ENCODE results near the gene SCGB1D2.

DNA sequence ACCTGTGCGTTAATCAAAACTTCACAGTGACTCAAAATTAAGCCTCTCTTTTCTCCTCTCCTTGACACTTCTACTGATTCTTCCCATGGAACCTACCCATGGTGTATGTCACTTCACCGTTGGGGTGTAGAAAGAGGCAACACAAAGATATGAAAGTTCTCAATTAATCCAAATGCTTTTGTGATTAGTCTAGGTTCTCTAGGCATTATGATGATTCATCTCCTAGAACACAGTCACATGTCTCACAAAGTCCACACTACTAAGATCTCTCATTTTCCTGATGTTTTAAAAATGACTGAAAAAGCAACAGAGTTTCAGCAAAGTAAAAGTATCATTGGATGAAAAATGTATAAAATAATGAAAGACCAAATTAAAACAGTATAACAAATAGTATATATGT, 14.2 kb downstream of the SCGB1D2 start:
- TF ChIP-seq, protein P1, sequence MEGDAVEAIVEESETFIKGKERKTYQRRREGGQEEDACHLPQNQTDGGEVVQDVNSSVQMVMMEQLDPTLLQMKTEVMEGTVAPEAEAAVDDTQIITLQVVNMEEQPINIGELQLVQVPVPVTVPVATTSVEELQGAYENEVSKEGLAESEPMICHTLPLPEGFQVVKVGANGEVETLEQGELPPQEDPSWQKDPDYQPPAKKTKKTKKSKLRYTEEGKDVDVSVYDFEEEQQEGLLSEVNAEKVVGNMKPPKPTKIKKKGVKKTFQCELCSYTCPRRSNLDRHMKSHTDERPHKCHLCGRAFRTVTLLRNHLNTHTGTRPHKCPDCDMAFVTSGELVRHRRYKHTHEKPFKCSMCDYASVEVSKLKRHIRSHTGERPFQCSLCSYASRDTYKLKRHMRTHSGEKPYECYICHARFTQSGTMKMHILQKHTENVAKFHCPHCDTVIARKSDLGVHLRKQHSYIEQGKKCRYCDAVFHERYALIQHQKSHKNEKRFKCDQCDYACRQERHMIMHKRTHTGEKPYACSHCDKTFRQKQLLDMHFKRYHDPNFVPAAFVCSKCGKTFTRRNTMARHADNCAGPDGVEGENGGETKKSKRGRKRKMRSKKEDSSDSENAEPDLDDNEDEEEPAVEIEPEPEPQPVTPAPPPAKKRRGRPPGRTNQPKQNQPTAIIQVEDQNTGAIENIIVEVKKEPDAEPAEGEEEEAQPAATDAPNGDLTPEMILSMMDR (IDR thresholded peaks at IDR 0.05): no peak
- TF ChIP-seq EP300 (IDR thresholded peaks at IDR 0.05): no peak
